IgD-negative memory B cell (primary cell): ENCODE data around the gene SRA1. TPM values are rescaled to one million over a fixed set of nuclear protein-coding genes. Genes with fewer than 3 reads are reported as not detected.
A peak's percentile ranks its signal among the peaks of the same experiment; 100 is the strongest.

Experiments used
- H3K27ac Mint-ChIP-seq, 3 donors: one replicate each; pipeline ENCODE4 v1.8.0; 2020 to 2022; ENCODE audit warnings: mild to moderate bottlenecking in 3 of 3, mixed read lengths in 3 of 3, moderate library complexity in 1 of 3
- H3K27me3 Mint-ChIP-seq: one replicate; pipeline ENCODE4 v1.8.0; 2021; ENCODE audit warnings: mixed read lengths
- H3K36me3 Mint-ChIP-seq: one replicate; pipeline ENCODE4 v1.8.0; 2020; ENCODE audit warnings: mild to moderate bottlenecking, mixed read lengths
- H3K4me1 Mint-ChIP-seq, 3 donors: one replicate each; pipeline ENCODE4 v1.8.0; 2020 to 2022; ENCODE audit warnings: mixed read lengths in 3 of 3, mild to moderate bottlenecking in 1 of 3
- H3K4me3 Mint-ChIP-seq, 4 donors: one replicate each; pipeline ENCODE4 v1.8.0; 2020 to 2022; ENCODE audit warnings: mild to moderate bottlenecking in 4 of 4, mixed read lengths in 4 of 4, moderate library complexity in 3 of 4
- H3K9me3 Mint-ChIP-seq, 3 donors: one replicate each; pipeline ENCODE4 v1.8.0; 2020 to 2021; ENCODE audit warnings: mixed read lengths in 3 of 3, mild to moderate bottlenecking in 1 of 3
- polyA plus RNA-seq: library from polyadenylated mRNA; unstranded; fragments of 300-500 nt; fragmentation: Illumina TruSeq; gene quantifications from one replicate; pipeline ENCODE4 v1.2.3, GENCODE V29; 2021

The SRA1 gene
- polyA plus RNA-seq, 1 donor from 2014 or later = 31.8 TPM

DNA sequence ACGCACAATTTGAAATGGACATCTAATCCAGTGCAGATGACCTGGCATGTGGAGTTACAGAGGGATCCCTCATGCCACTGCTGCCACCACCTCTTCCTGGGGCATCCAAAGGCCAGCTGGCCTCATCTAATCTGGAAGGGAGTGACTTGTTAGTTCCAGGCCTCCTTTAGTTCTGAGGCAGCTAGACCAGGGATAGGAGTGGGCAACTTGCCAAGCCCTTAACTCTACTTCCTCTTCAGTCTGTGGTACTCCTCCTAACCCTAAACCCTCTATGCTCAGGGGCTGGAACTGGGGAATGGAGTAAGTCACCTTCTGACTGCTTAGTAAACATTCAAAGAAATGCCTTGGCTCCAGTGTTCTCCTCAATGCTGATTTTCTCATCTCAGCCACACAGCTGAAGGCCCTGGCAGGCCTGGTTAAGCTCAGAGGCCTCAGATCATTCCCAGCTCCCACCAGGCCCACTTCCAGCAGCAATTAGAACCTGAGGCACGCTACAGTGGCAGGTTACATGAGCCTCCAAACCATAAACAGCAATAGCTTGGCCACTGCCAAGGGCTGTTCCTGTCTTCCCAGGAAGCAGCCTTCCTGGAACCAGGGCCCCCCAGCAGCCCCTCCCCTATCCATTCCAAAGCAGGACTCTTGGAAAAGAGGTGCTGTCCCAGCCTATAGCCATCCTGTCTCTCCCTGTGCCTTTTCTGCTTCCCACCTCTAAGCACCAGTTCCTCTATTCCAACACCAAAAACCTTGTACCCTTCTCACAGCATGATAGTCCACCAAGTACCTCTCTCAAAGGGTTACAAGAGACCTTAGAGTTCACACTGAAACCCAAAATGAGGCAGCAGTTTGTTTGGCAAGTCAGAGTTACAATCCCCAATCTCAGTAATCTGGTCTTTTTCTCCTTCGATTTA, 7.8 kb downstream of the SRA1 start:
- peaks cover 33 to 36% (median 35%) of the 10 kb centered on the region in 3 donors for H3K4me1 Mint-ChIP-seq

DNA sequence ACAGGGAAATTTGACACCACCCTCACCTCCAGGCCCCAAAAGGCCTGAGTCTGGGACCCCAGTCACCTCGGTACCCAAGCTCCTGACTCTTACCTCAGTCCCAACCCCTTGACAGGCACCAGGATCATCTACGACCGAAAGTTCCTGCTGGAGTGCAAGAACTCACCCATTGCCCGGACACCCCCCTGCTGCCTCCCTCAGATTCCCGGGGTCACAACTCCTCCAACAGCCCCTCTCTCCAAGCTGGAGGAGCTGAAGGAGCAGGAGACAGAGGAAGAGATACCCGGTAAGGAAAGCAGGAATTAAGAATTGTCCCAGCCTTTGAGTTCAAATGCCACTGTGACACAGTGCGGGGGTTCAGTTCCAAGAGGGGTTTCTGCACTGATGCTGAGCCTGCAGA, 8.5 kb downstream of the SRA1 start:
- no peaks in the 10 kb centered on the region for H3K27me3 Mint-ChIP-seq
- peak overlapping the region; percentile 55 to 83 (median 70) for H3K4me3 Mint-ChIP-seq
- H3K36me3 Mint-ChIP-seq = peaks cover 7% of the 10 kb centered on the region
- H3K9me3 Mint-ChIP-seq = no peaks in the 10 kb centered on the region
- H3K4me1 Mint-ChIP-seq = peaks cover 28 to 31% (median 30%) of the 10 kb centered on the region in 3 donors
- H3K27ac Mint-ChIP-seq = peak overlapping the region; percentile 47 to 94 (median 93)

More for the DNA sequence above, 7.8 kb downstream of the SRA1 start:
- H3K36me3 Mint-ChIP-seq = peaks cover 6% of the 10 kb centered on the region
- no peaks in the 10 kb centered on the region for H3K27me3 Mint-ChIP-seq
- peak overlapping the region; percentile 47 to 93 (median 71) for H3K27ac Mint-ChIP-seq
- no peaks in the 10 kb centered on the region for H3K9me3 Mint-ChIP-seq
- peak overlapping the region; percentile 55 to 83 (median 70) for H3K4me3 Mint-ChIP-seq

GRCh38 chr5:140548300-140548688, 9.0 kb downstream of the SRA1 start:
- H3K27me3 Mint-ChIP-seq = no peaks in the 10 kb centered on the region
- H3K4me3 Mint-ChIP-seq = peak overlapping the region; percentile 71 to 94 (median 88)
- no peaks in the 10 kb centered on the region for H3K9me3 Mint-ChIP-seq
- peaks cover 23 to 26% (median 25%) of the 10 kb centered on the region in 3 donors for H3K4me1 Mint-ChIP-seq
- peaks cover 7% of the 10 kb centered on the region for H3K36me3 Mint-ChIP-seq
- H3K27ac Mint-ChIP-seq = peak overlapping the region; percentile 47 to 94 (median 93)

- Mint-ChIP-seq H3K27ac (peak within 1 kb of the TSS; percentile 47 to 94 (median 93)), H3K9me3 (no peaks in the 10 kb centered on the region), H3K4me3 (peak within 1 kb of the TSS; percentile 71 to 94 (median 88)), H3K4me1 (peaks cover 19 to 22% (median 20%) of the 10 kb centered on the region in 3 donors), H3K27me3 (no peaks in the 10 kb centered on the region), H3K36me3 (peaks cover 7% of the 10 kb centered on the region)
Observed at GRCh38 chr5:140547508-140548299, 9.6 kb downstream of the SRA1 start, which contains the start of gene EIF4EBP3. TSS of gene EIF4EBP3 (plus strand) at chr5:140547662. CDS start at chr5:140547738, 76 bp downstream.

- Mint-ChIP-seq H3K27me3 (no peaks in the 10 kb centered on the region), H3K4me1 (peaks cover 18 to 22% (median 20%) of the 10 kb centered on the region in 3 donors), H3K4me3 (peak overlapping the region; percentile 71 to 94 (median 88)), H3K27ac (peak overlapping the region; percentile 47 to 94 (median 93)), H3K9me3 (no peaks in the 10 kb centered on the region), H3K36me3 (peaks cover 7% of the 10 kb centered on the region)
Observed at GRCh38 chr5:140546851-140547507, 10.3 kb downstream of the SRA1 start.

DNA sequence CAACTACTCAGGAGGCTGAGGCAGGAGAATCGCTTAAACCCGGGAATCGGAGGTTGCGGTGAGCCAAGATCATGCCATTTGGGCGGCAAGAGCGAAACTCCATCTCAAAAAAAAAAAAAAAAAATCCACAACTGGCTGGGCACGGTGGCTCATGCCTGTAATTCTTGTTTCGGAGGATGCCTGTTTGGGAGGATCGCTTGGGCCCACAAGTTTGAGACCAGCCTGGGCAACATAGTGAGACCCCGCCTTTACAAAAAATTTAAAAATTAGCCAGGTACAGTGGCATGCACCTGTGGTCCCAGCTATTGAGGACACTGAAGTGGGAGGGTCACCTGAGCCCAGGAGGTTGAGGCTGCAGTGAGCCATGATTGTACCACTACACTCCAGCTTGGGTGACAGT, 11.7 kb downstream of the SRA1 start:
- H3K4me1 Mint-ChIP-seq = peaks cover 17 to 20% (median 18%) of the 10 kb centered on the region in 3 donors
- H3K4me3 Mint-ChIP-seq = peak overlapping the region in 1 of 4 donors; percentile 41

GRCh38 chr5:140544986-140545385, 12.3 kb downstream of the SRA1 start:
- no peaks in the 10 kb centered on the region for H3K27me3 Mint-ChIP-seq
- H3K27ac Mint-ChIP-seq = peak overlapping the region in 1 of 3 donors; percentile 42
- no peaks in the 10 kb centered on the region for H3K9me3 Mint-ChIP-seq
- peaks cover 4% of the 10 kb centered on the region for H3K36me3 Mint-ChIP-seq
- peaks cover 17 to 20% (median 18%) of the 10 kb centered on the region in 3 donors for H3K4me1 Mint-ChIP-seq
- H3K4me3 Mint-ChIP-seq = peak overlapping the region in 1 of 4 donors; percentile 7

More for the DNA sequence above, 11.7 kb downstream of the SRA1 start:
- peaks cover 4% of the 10 kb centered on the region for H3K36me3 Mint-ChIP-seq
- peak overlapping the region in 2 of 3 donors; percentile 47 to 93 for H3K27ac Mint-ChIP-seq
- H3K27me3 Mint-ChIP-seq = no peaks in the 10 kb centered on the region
- no peaks in the 10 kb centered on the region for H3K9me3 Mint-ChIP-seq

GRCh38 chr5:140542972-140543371, 14.3 kb downstream of the SRA1 start:
- H3K4me1 Mint-ChIP-seq = peaks cover 1 to 7% (median 3%) of the 10 kb centered on the region in 3 donors
- no peaks in the 10 kb centered on the region for H3K9me3 Mint-ChIP-seq
- H3K27ac Mint-ChIP-seq = no peak overlapping the region
- H3K36me3 Mint-ChIP-seq = peaks cover 6% of the 10 kb centered on the region
- no peak overlapping the region for H3K4me3 Mint-ChIP-seq
- no peaks in the 10 kb centered on the region for H3K27me3 Mint-ChIP-seq

DNA sequence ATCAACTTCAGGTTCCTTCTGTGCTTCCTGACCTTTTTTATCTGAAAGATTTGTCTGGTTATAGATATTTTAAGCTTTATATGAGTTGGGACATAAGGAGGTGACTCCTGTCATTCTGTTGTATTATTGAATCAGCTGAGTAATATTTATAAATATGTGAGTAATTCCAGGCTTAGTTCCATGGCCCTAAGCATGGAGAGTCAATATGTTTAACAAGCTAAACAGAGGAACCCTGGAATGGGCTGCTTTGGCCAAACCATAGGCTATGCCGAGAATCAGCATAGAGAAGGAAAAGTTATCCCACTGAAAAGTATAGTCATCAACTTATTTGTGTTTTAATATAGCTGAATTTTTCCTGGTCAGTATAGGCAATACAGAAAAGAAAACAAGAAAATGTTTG, 17.0 kb downstream of the SRA1 start:
- Mint-ChIP-seq H3K27me3 (no peaks in the 10 kb centered on the region), H3K9me3 (no peaks in the 10 kb centered on the region), H3K4me1 (peaks cover 0 to 3% (median 0%) of the 10 kb centered on the region in 3 donors), H3K36me3 (peaks cover 9% of the 10 kb centered on the region), H3K27ac (peak overlapping the region in 1 of 3 donors; percentile 53), H3K4me3 (no peak overlapping the region)

DNA sequence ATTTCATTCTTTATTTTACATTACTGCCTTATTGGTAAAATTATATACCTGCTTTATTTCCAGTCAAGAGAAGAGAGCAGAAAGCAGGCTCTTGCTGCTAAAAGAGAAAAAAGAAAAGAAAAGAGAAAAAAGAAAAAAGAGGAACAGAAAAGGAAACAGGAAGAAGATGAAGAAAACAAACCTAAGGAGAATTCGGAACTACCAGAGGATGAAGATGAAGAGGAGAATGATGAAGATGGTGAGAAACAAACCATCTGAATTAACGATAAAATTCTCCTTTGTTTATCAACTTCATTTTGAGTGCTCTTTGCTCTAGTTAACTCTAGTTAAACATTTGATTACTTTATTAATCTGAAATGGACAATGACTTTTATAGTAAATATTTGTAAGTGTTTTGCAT, 33.3 kb downstream of the SRA1 start:
- peak overlapping the region in 2 of 3 donors; percentile 35 to 65 for H3K27ac Mint-ChIP-seq
- peaks cover 2% of the 10 kb centered on the region for H3K27me3 Mint-ChIP-seq
- peaks cover 6 to 10% (median 6%) of the 10 kb centered on the region in 3 donors for H3K4me1 Mint-ChIP-seq

DNA sequence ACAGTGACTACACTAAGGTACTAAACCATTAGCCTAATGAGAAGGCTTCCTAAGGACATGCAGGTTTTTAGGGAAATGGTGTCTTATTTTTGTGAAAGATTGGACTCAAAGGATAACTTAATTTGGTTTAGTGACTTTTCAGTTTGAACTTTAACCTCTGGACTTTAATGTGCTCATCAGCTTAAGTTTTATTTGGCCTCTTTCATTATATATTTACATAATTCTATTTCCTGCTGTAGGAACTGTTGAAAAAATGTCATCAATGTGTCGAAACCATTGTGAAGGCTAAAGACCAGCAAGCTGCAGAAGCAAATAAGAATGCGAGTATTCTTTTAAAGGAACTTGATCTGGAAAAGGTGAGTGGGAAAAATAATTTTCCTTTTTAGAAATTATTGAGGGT, 44.1 kb downstream of the SRA1 start:
- Mint-ChIP-seq H3K9me3 (no peaks in the 10 kb centered on the region), H3K27me3 (no peaks in the 10 kb centered on the region), H3K4me3 (no peak overlapping the region), H3K36me3 (peaks cover 4% of the 10 kb centered on the region), H3K4me1 (peaks cover 0 to 4% (median 0%) of the 10 kb centered on the region in 3 donors), H3K27ac (no peak overlapping the region)

More for the DNA sequence above, 33.3 kb downstream of the SRA1 start:
- Mint-ChIP-seq H3K36me3 (no peaks in the 10 kb centered on the region), H3K4me3 (peak overlapping the region in 1 of 4 donors; percentile 78), H3K9me3 (no peaks in the 10 kb centered on the region)

GRCh38 chr5:140509898-140510297, 47.4 kb downstream of the SRA1 start:
- Mint-ChIP-seq H3K9me3 (no peaks in the 10 kb centered on the region), H3K4me1 (peaks cover 0 to 4% (median 0%) of the 10 kb centered on the region in 3 donors), H3K36me3 (peaks cover 4% of the 10 kb centered on the region), H3K4me3 (no peak overlapping the region), H3K27ac (no peak overlapping the region), H3K27me3 (no peaks in the 10 kb centered on the region)

- Mint-ChIP-seq H3K36me3 (no peaks in the 10 kb centered on the region), H3K4me3 (no peak overlapping the region), H3K27me3 (no peaks in the 10 kb centered on the region), H3K9me3 (no peaks in the 10 kb centered on the region), H3K27ac (no peak overlapping the region), H3K4me1 (peaks cover 0 to 2% (median 0%) of the 10 kb centered on the region in 3 donors)
Observed at GRCh38 chr5:140502834-140503233, 54.4 kb downstream of the SRA1 start.
